GM19324 (cell line): ENCODE results near the gene SNRNP25.

Experiments used
- ATAC-seq: cut with Tn5 transposase; IDR thresholded peaks from one replicate; pipeline ENCODE4 v1.9.1; 2021; ENCODE audit warnings: mild to moderate bottlenecking, moderate library complexity; ENCODE audit not compliant: unreplicated experiment, low FRiP score

The SNRNP25 gene

GRCh38 chr16:75580-76501 is 22.2 kb downstream of the SNRNP25 start:
- no peak for ATAC-seq

DNA sequence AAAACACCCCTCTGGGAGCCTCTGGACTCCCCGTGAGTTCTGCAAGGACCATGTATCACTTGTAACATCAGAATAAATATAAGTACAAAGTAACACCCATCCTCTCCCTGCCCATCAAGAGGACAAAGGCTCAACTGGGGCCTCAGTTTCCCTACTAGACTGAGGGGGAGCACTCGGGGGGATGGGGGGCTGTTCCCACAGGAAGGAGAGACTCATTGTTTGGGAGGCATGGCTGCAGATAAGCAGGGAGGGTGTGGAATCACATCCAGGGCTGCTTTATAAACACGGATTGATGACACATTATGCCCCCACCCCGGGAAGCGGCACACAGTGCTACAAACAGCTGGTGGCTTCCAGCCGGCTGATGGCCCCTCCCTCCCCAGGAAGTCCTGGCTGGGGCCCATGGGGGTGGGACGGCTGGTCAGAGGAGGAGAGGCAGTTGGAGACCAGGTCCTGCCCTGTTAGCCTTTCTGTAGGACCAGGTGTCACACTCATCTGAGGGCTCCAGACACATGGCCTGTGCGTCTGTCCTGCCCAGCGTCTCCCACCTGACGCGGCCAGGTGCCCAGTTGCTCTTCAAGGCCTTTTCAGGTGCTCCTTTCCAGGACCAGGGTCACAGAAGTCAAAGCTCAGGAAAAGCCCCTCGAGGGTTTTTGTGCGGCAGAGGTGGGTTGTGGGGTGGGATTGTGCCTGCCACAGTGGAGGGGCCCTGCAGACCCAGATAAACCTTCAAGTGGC is 23.1 kb downstream of the SNRNP25 start:
- ATAC-seq, result no peak

GRCh38 chr16:77273-77806 is 23.7 kb downstream of the SNRNP25 start:
- peak; percentile 33 for ATAC-seq

GRCh38 chr16:77807-78443 is 24.3 kb downstream of the SNRNP25 start, which contains the start of gene MPG:
TSS of gene MPG (plus strand) at chr16:78225. CDS start at chr16:78310, 85 bp downstream.
- ATAC-seq, result peak; percentile 73

DNA sequence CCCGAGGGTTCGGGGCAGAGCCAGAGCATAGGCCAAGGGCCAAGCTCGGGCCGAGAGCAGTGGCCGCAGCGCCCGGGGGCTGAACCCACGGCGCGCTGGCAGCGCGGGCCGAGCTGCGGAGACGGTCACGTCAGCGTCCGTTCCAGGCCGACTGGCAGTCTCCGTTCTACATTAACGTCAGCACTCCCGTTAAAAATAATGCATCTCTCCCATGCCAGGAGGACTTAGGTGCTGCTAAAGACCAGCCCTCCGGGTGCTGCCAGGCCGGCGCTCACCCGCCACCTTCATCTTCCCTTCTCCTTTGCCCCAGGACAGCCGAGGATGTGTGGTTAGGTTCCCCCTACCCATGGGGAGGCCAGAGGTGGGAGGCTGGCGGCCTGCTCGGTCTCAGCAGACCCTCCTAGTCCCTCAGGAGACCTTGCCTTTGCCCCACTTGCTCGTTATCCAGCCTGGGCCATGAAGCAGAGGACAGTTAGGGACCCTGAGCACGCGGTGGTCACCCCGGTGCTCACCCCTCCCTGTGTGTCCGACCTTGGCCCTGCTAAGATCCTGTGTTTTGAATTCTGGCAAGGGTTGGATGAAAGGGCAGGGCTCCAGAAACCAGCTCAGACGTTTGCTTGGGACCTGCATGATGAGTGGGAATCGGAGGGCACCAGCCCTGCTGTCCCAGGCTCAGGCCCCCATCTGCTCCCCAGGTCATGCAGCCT is 25.0 kb downstream of the SNRNP25 start:
- no peak for ATAC-seq

DNA sequence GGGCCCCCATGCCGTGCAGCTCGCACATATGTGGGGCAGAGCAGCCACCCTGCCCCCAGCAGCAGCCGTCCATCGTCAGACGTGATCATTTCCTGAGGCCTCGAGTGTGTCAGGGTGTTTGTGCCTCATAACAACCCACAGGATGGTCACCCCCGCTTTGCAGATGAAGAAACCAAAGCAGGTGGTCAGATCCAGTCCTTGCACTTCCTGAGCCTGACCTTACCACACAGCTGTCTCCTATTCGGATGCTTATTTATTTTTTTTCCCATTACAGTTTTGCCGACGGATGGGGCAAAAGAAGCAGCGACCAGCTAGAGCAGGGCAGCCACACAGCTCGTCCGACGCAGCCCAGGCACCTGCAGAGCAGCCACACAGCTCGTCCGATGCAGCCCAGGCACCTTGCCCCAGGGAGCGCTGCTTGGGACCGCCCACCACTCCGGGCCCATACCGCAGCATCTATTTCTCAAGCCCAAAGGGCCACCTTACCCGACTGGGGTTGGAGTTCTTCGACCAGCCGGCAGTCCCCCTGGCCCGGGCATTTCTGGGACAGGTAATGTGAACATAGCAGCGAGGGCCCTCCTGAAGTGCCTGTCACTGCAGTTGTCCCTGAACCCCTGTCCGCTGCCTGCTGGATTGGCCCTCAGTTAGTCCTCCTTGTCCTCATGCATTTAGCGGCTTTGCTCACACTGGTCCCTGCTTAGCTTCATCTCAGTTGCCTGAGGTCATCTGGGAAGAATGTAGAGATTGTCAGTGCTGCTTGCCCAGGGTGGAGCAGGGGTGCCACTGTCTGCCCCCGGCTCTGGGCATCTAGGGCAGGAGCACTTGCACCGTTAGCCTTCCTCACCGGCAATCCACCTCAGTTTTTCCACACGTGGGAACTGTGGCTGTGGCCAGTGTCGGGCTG is 25.8 kb downstream of the SNRNP25 start:
- ATAC-seq, result no peak

- ATAC-seq, result no peak
Observed at GRCh38 chr16:83060-83603, 29.5 kb downstream of the SNRNP25 start.

- no peak for ATAC-seq
Observed at GRCh38 chr16:83781-84615, 30.4 kb downstream of the SNRNP25 start.

GRCh38 chr16:84718-85406 is 31.2 kb downstream of the SNRNP25 start:
- ATAC-seq, result no peak

GRCh38 chr16:85407-85782 is 31.8 kb downstream of the SNRNP25 start:
- ATAC-seq, result no peak

- no peak for ATAC-seq
Observed at GRCh38 chr16:85865-86264, 32.2 kb downstream of the SNRNP25 start.

DNA sequence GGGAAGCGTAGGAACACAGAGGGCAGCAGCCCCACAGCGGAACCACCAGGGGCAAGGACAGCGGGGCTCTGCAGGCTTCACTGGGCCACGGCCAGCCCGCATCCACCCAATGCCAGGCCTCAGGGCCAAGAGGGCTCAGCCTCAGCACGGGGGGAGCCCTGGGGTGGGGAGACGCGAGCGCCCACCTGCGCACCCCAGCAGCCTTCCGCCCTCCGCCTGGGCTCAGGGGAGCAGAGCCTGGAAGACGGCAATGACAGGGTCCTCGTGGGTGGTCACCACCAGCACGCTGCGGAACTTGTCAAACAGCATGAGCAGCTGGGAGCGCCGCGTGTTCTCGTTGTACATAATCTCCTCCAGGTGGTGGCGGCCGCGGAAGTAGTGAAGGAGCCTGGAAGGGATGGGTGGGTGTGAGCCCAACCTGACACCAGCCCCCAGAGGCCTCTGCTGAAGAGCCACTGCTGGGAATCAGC is 32.9 kb downstream of the SNRNP25 start:
- no peak for ATAC-seq

GRCh38 chr16:88613-89012 is 35.0 kb downstream of the SNRNP25 start:
- ATAC-seq, result no peak

DNA sequence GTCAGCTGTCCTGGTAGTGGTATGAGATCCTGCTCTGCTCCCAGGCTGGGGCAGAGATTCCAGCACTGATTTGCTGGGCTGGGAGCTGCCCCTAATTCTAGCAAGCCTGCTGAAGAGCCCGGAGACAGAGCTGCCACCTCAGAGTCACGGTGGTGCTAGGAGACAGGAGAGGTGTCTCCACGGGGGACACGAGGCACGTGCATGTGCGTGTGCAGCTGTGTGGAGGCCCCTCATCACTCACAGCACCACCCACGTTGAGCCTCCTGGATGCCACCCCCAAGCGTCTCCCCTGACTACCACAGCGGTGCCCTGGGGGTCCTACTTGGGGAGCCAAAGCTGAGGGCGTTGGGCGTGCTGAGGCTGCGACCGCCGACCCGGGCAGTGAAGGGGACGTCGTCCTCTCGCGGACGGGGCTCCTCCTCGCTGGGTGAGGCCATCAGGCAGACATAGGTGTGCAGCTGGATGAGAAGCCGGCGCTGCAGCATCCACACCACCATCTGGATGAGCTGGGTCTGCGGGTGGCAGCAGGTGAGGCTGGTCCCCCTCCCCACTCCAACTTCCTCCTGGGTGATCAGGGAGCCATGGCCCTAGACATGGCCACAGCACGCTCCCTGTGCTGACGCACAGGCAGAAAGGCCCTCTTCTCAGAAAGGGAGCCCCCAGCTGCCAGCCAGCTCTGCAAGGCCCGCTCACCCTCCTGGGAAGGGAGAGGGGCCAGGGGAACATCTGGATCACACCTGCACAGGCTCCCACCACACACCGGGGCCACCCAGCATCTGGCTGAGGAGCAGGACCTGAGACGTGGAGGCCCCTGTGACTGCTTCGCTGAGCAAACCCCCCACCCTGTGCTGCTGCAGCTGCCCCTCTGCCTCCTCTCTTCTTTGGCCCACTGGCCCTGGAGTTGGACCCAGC is 36.0 kb downstream of the SNRNP25 start:
- ATAC-seq, result no peak

DNA sequence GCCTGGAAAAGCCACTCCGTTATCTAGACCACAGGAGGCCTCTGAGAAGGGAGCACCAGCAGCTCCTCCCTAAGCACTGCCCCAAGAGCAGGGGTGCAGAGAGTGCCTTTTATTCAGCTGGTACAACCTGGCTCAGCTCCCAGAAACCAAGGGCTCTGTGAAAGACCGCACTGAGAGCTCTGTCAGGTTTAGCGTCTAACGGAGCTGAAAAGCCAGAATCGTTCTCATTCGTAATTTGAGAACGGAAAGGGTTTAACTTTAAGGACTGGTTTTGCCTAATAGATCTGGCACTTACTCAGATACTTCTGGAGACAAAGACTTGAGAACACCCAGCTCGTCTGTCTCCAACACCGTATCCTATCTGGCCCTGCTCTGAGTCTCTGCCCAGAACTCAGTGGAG is 37.9 kb downstream of the SNRNP25 start:
- no peak for ATAC-seq
